Prostate gland (tissue), 2 donors: ENCODE data around the gene ACSM3.

Experiments used
- CTCF ChIP-seq, 4 experiments: fragments of 200-600 bp in 2 of 4; fragments of 450-650 bp in 2 of 4; sonication (generic) in 2 of 4; IDR thresholded peaks; 1 replicate in 3 of 4; 2 replicates in 1 of 4; pipeline ENCODE4 v1.5.1; 2016 to 2019; ENCODE audit warnings: antibody characterized with exemption in 4 of 4, mild to moderate bottlenecking in 2 of 4, moderate library complexity in 2 of 4
- POLR2A ChIP-seq: fragments of 450-650 bp; IDR thresholded peaks from one replicate; pipeline ENCODE4 v1.6.1; 2016; ENCODE audit warnings: antibody characterized with exemption, mild to moderate bottlenecking
- POLR2AphosphoS5 ChIP-seq: sonication (generic); formaldehyde crosslinking; IDR thresholded peaks from one replicate; pipeline ENCODE4 v1.6.1; 2017; ENCODE audit warnings: antibody characterized with exemption

GRCh38 chr16:20844054-20844453, 80.2 kb downstream of the ACSM3 start:
- TF ChIP-seq CTCF (IDR thresholded peaks at IDR 0.05) (no peak), POLR2AphosphoS5 (no peak), POLR2A (no peak)
